GM19372 (cell line): Measurements from ENCODE around the gene ITIH2.
"Not testable (repeated sequence)": the region's sequence is repeated elsewhere in the genome, so short reads cannot be mapped to it uniquely, and the experiment has no call there.

Experiments
- ATAC-seq: cut with Tn5 transposase; IDR thresholded peaks from one replicate; pipeline ENCODE4 v1.9.1; 2021; ENCODE audit warnings: mild to moderate bottlenecking, low read depth, moderate library complexity; ENCODE audit not compliant: unreplicated experiment

ITIH2 gene

GRCh38 chr10:7703140-7703539, at the start of gene ITIH2:
TSS of gene ITIH2 (plus strand) at chr10:7703316. CDS start at chr10:7703435, 119 bp downstream.
- ATAC-seq: no peak

GRCh38 chr10:7657079-7657478, 46.0 kb upstream of the ITIH2 start:
- not testable (repeated sequence) for ATAC-seq

GRCh38 chr10:7657552-7657951, 45.6 kb upstream of the ITIH2 start:
- no peak for ATAC-seq

GRCh38 chr10:7659560-7659959, 43.6 kb upstream of the ITIH2 start:
- ATAC-seq: no peak

GRCh38 chr10:7662522-7662921, 40.6 kb upstream of the ITIH2 start:
- ATAC-seq: no peak

- ATAC-seq: no peak
Observed at GRCh38 chr10:7664707-7665106, 38.4 kb upstream of the ITIH2 start.

GRCh38 chr10:7665767-7666166, 37.3 kb upstream of the ITIH2 start:
- no peak for ATAC-seq

- no peak for ATAC-seq
Observed at GRCh38 chr10:7666253-7667023, 36.7 kb upstream of the ITIH2 start, which contains the start of gene ITIH5. TSS of gene ITIH5 (minus strand) at chr10:7666966. CDS start at chr10:7666892, 74 bp downstream.

- no peak for ATAC-seq
Observed at GRCh38 chr10:7667262-7668141, 35.6 kb upstream of the ITIH2 start.

- no peak for ATAC-seq
Observed at GRCh38 chr10:7670157-7670556, 33.0 kb upstream of the ITIH2 start.

GRCh38 chr10:7672341-7673134, 30.6 kb upstream of the ITIH2 start:
- ATAC-seq: no peak

GRCh38 chr10:7679256-7679655, 23.9 kb upstream of the ITIH2 start:
- no peak for ATAC-seq

- ATAC-seq: not testable (repeated sequence)
Observed at GRCh38 chr10:7680078-7680477, 23.0 kb upstream of the ITIH2 start.

- no peak for ATAC-seq
Observed at GRCh38 chr10:7686351-7687171, 16.6 kb upstream of the ITIH2 start.

GRCh38 chr10:7687228-7687907, 15.7 kb upstream of the ITIH2 start:
- ATAC-seq: peak; percentile 94

- ATAC-seq: no peak
Observed at GRCh38 chr10:7689591-7689990, 13.5 kb upstream of the ITIH2 start.

- ATAC-seq: not testable (repeated sequence)
Observed at GRCh38 chr10:7690885-7691597, 12.1 kb upstream of the ITIH2 start.

- not testable (repeated sequence) for ATAC-seq
Observed at GRCh38 chr10:7692368-7692767, 10.7 kb upstream of the ITIH2 start.

- not testable (repeated sequence) for ATAC-seq
Observed at GRCh38 chr10:7693194-7693593, 9.9 kb upstream of the ITIH2 start.
